GM19238 (cell line): ENCODE data around the gene EHBP1L1.

Experiments
- DNase-seq: peaks from one replicate; pipeline ENCODE4 v3.0.0; 2011; ENCODE audit warnings: low spot score; ENCODE audit not compliant: insufficient read length

EHBP1L1 gene

GRCh38 chr11:65577756-65578109 is 1.9 kb downstream of the EHBP1L1 start:
- DNase-seq: no peak

GRCh38 chr11:65578134-65578533 is 2.3 kb downstream of the EHBP1L1 start:
- no peak for DNase-seq

GRCh38 chr11:65578667-65579066 is 2.8 kb downstream of the EHBP1L1 start:
- no peak for DNase-seq

GRCh38 chr11:65579291-65579690 is 3.4 kb downstream of the EHBP1L1 start:
- no peak for DNase-seq

GRCh38 chr11:65580031-65580692 is 4.3 kb downstream of the EHBP1L1 start:
- DNase-seq: no peak

GRCh38 chr11:65580756-65581155 is 4.9 kb downstream of the EHBP1L1 start:
- no peak for DNase-seq

GRCh38 chr11:65581928-65582327 is 6.1 kb downstream of the EHBP1L1 start:
- no peak for DNase-seq

- no peak for DNase-seq
Observed at GRCh38 chr11:65583589-65583988, 7.7 kb downstream of the EHBP1L1 start.

- DNase-seq: no peak
Observed at GRCh38 chr11:65584106-65584505, 8.3 kb downstream of the EHBP1L1 start.

- DNase-seq: no peak
Observed at GRCh38 chr11:65584723-65585171, 8.9 kb downstream of the EHBP1L1 start.

GRCh38 chr11:65585396-65586246 is 9.8 kb downstream of the EHBP1L1 start:
- no peak for DNase-seq

GRCh38 chr11:65586247-65586630 is 10.4 kb downstream of the EHBP1L1 start:
- no peak for DNase-seq

- DNase-seq: no peak
Observed at GRCh38 chr11:65586676-65587075, 10.8 kb downstream of the EHBP1L1 start.

- peak; percentile 100 for DNase-seq
Observed at GRCh38 chr11:65588199-65589054, 12.6 kb downstream of the EHBP1L1 start.

GRCh38 chr11:65589444-65590239 is 13.8 kb downstream of the EHBP1L1 start:
- peak; percentile 75 for DNase-seq

- no peak for DNase-seq
Observed at GRCh38 chr11:65590240-65590738, 14.4 kb downstream of the EHBP1L1 start.

- no peak for DNase-seq
Observed at GRCh38 chr11:65591939-65592857, 16.3 kb downstream of the EHBP1L1 start.

- DNase-seq: no peak
Observed at GRCh38 chr11:65592858-65593517, 17.1 kb downstream of the EHBP1L1 start.
